ENCODE data around the gene RSAD1.
"Not testable (repeated sequence)": the region's sequence is repeated elsewhere in the genome, so short reads cannot be mapped to it uniquely, and the experiment has no call there.

RSAD1 gene

GRCh38 chr17:50458701-50459676 is 19.7 kb upstream of the RSAD1 start:
- DNase-seq = no peak

- no peak for DNase-seq
These were observed 18.9 kb upstream of the RSAD1 start for GRCh38 chr17:50459756-50460155.

GRCh38 chr17:50460831-50461526 is 17.7 kb upstream of the RSAD1 start:
- no peak for DNase-seq

- DNase-seq = no peak
These were observed 17.0 kb upstream of the RSAD1 start for GRCh38 chr17:50461550-50462132.

- no peak for DNase-seq
These were observed 16.2 kb upstream of the RSAD1 start for GRCh38 chr17:50462446-50462845.

GRCh38 chr17:50464121-50464520 is 14.5 kb upstream of the RSAD1 start:
- DNase-seq = no peak

- DNase-seq = no peak
These were observed 13.9 kb upstream of the RSAD1 start for GRCh38 chr17:50464736-50465135.

GRCh38 chr17:50465171-50465570 is 13.5 kb upstream of the RSAD1 start:
- DNase-seq = no peak

GRCh38 chr17:50465635-50466034 is 13.0 kb upstream of the RSAD1 start:
- no peak for DNase-seq

- DNase-seq = no peak
These were observed 12.1 kb upstream of the RSAD1 start for GRCh38 chr17:50466371-50467113.

GRCh38 chr17:50467114-50467854 is 11.4 kb upstream of the RSAD1 start:
- no peak for DNase-seq

GRCh38 chr17:50467855-50468303 is 10.8 kb upstream of the RSAD1 start:
- DNase-seq = no peak

- no peak for DNase-seq
These were observed 10.1 kb upstream of the RSAD1 start, which contains the start of gene CHAD for GRCh38 chr17:50468304-50469207. TSS of gene CHAD (minus strand) at chr17:50468880. CDS start at chr17:50468813, 67 bp downstream.

- no peak for DNase-seq
These were observed 9.5 kb upstream of the RSAD1 start for GRCh38 chr17:50469208-50469605.

- no peak for DNase-seq
These were observed 8.9 kb upstream of the RSAD1 start for GRCh38 chr17:50469671-50470305.

GRCh38 chr17:50470426-50470825 is 8.2 kb upstream of the RSAD1 start:
- no peak for DNase-seq

- no peak for DNase-seq
These were observed 7.4 kb upstream of the RSAD1 start for GRCh38 chr17:50471009-50471905.

GRCh38 chr17:50472286-50472685 is 6.4 kb upstream of the RSAD1 start:
- DNase-seq = no peak

- DNase-seq = not testable (repeated sequence)
These were observed 5.9 kb upstream of the RSAD1 start for GRCh38 chr17:50472761-50473161.

All from activated CD4-positive, alpha-beta T cell treated with anti-CD3 and anti-CD28 coated beads, Interleukin-2, amount 50 U/mL, for 16 hours (primary cell).